GM04504 (cell line): ENCODE measurements around the gene OSBPL2.

Experiments
- DNase-seq: peaks from one replicate; pipeline ENCODE4 v3.0.0-alpha.2; 2012; ENCODE audit warnings: low read depth

OSBPL2 gene

GRCh38 chr20:62327726-62328495 is 89.6 kb downstream of the OSBPL2 start:
- no peak for DNase-seq

DNA sequence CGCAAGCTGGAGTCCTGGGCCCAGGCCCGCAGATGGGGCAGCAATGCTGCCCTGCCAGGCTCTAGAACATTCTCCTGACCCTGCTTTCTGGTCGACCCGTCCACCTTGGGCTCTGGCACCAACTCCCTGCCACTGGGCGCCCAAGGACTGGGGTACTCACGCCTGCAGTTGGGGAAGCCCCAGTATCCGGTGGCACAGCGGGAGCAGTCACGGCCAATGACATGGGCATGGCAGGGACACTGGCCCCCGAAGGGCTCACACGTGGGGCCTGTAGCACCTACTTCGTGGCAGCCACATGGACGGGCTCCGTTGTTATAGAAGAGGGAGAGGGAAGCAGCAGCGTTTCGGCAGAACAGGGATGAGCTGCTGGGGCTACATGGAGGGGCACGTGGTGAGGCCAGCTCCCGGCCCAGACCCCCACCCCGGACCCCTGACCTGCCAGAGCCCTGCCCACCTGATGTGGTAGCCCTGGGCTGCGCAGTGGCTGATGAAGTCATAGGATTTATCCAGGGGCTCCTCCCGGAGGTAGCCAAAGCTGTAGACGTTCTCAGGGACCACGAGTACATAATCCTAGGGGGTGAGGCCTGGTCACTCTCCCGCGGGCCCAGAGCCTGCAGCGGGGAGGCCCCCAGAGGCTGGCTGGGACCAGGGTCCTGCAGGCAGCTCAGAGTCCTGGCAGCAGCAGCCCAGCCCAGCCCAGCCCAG is 90.5 kb downstream of the OSBPL2 start:
- no peak for DNase-seq

DNA sequence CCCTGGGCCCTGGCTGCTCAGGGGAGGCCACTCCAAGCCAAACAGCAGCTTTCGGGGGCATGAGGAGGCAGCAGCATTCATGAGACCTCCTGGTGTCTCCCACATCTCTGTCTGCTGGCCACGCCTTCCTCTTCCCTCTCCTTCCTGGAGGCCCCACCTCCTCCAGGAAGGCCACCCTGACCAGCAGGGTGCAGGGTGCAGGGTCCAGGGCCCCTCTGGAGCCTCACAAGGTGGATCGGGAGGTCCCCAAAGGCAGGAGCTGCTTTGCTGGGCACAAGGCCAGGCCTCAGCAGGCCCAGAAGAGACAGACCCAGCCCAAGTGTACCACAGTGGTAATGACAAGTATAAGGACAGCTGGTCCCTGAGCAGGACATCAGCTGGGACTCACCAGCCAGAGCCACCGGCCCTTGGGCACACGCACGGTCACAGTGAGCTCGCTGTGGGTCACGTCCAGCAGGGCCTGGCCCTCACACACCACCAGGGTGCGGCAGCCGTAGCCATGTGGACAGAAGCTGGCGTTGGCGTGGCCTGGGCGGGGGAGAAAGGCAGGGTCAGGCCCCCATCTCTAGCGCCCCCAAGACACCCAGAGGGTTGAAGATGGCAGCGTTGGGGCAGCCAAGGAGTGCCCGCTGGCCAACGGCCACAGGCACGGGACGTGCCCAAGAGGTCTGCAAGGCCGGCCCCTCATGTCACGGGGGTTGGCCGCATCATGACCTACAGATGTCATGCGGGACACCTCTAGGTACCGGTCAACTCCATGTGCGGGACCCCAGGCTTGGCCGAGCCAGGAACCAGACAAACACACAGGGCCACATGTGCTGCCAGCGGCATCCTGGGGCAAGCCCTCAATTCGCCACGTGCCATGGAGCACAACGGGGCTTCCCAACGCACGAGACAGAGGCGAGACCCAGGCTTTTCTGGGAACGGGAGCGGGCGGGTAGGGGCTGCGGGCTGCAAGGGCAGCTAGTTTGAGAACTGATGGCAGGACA is 91.4 kb downstream of the OSBPL2 start:
- DNase-seq: no peak

DNA sequence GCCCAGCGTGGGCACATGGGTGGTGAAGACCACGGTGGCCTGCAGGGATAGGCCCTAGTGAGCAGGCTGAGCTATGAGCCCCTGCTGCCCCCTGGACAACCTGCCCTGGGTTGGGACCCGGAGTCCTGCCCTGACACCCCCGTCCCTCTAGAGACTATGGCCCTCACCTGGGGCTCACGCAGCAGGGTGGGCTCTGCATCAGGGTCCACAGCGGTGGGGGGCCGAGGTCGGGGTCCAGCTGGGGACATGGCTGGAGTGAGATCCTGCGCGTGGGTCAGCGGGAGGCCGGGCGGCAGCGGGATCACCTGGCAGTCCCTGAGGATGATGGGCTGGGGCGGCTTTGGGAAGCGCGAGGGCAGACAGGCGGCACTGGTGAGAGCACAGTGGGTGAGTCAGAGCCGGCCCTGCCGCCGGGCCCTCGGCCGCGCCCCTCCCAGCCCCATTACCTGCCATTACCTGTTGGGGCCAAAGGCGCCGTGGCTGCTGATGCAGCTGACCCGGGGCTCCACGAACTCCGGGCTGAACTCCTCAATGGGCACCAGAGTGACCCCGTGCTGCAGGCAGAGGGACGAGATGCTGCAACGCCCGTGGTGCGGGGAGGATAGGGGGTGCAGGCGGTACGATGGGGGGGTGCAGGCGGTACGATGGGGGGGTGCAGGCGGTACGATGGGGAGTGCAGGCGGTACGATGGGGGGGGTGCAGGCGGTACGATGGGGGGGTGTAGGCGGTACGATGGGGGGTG is 92.4 kb downstream of the OSBPL2 start:
- DNase-seq: no peak

GRCh38 chr20:62331347-62331746 is 93.0 kb downstream of the OSBPL2 start:
- no peak for DNase-seq

GRCh38 chr20:62332421-62332820 is 94.1 kb downstream of the OSBPL2 start:
- no peak for DNase-seq

DNA sequence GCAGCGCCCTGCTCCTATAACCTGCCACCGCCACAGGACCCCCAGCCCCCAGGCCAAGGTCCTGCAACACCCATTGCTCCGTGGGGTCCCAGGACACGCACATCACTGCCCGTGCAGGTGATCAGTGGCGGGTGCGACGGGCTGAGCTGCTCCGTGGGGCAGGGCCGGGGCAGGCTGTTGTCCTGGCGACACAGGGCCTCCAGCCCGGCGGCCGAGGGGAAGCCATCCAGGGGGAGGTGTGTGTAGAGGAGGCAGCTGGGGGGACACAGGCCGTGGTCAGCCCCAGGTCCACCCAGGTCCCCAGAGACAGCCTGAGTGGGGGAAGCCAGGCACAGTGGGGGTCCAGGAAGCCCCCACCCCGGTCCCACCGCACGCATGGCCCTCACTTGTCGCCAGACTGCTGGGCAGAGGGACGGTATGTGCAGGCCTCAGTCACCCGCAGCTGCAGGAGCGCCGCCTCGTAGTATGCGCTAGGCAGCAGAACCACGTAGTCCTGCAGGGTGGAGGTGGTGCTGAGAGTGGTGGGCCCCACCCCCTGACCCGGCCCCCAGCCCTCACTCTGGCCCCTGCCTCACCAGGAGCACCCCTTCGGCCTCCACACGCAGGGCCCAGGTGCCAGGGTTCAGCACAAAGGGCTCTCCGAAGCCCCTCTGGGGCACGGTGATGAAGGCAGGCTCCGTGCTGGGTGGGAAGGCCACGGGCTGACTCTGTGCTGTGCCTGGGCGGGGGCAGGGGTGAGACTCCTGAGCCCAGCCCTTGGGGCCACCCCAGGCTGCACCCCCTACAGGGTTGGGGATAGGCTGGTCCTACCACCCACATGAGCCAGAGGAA is 94.9 kb downstream of the OSBPL2 start:
- no peak for DNase-seq

DNA sequence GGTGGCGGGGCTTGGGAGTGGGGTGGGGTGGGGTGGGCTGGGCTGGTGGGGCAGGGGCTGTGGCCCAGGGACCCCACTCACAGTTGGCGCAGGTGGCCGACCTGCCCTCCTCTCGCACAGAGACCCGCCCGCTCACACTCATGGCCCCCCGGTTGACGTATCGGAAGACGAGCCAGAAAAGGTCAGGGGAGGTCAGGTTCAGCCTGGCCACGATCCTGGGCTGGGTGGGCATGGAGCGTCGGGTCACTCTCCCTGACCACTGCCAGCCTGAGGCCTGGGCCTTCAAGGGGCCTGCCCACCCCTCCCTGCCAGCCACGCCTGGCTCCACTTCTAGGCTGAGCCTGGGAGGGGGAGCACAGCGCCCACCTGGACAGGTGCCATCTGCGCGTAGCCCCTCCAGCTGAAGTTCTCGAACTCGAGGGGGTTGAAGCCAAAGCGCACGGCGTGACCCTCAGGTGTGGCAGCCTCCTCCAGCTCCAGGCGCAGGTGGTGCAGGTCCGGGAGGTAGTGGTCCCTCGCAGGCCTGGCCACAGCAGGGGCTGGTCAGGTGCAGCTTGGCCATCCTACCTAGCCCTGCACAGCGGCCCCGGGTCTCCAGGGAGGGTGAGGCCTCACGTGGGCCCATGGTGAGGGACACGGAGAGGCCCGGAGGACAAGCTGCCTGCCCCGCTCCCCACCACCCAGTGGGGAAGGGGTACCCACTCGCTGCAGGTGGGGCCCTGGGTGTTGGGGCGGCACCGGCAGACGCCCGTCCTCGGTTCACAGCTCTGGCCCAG is 95.7 kb downstream of the OSBPL2 start:
- DNase-seq: no peak

- no peak for DNase-seq
These were observed 96.6 kb downstream of the OSBPL2 start for GRCh38 chr20:62334881-62335280.

- no peak for DNase-seq
These were observed 97.2 kb downstream of the OSBPL2 start for GRCh38 chr20:62335532-62335931.

DNA sequence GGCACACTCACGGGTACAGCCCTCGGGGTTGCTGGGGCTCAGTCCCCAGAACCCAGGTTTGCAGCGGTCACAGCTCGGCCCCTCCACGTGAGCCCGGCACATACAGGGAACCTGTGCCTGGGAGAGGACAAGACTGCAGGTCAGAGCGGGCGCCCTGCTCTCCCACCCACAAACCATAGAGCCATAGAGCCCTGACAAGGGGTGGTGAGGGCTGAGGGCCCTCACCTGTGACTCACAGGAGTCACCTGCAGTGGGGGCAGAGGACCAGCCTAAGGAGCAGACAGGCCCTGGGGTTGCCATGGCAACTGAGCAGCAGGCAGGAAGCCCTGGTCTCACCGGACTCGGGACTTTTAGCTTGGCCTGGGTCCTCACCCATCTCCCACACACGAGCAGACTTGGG is 98.0 kb downstream of the OSBPL2 start:
- DNase-seq: no peak

GRCh38 chr20:62336775-62337557 is 98.6 kb downstream of the OSBPL2 start:
- DNase-seq: no peak

DNA sequence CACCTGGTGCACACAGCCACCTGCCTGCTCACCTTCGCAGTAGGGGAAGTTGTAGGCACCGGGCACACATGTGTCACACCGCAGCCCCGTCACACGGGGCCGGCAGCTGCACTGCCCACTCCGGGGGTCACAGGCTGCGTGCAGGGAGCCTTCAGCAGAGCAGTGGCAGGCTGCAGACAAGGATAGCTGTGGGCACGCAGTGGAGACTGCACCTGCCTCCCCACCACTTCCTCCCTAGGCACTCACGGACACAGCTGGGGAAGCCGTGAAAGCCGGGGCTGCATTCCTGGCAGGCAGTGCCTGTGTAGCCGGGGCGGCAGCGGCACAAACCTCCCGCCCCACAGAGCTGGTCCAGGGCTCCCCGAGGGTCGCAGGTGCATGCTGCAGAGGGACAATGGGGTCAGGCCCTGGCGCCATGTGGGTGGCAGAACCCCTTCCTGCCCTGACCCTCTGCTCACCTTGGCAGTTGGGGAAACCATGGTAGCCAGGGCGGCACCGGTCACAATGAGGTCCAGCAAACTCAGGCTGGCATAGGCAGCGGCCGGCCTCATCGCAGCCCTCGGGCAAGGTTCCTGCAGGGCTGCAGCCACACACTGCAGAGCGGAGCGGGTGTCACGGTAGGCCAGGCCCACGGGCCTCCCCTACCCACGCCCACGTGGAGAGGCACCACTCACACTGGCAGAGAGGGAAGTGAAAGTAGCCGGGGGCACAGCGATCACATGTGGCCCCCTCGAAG is 99.4 kb downstream of the OSBPL2 start:
- no peak for DNase-seq

GRCh38 chr20:62338294-62338620 is 99.9 kb downstream of the OSBPL2 start:
- DNase-seq: no peak

DNA sequence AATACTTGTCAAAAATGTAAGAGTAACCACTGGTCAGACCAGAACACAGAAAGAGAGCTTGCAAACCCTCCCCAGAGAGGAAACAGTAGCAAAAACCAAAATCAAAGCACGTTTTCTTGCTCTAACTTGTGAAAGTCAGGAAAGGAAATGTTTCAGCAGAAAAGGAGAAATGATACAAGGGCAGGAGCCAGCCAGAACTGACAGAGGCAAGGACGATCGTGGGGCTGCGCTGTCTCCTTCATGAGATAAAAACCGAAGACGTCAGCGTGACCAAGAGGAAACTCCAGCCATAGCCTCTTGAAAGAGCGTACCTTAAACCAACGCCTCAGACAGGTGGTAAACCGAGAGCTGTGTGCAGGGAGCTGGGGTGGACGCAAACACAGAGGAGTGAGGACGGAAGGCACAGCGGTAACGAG is 101.3 kb downstream of the OSBPL2 start:
- DNase-seq: no peak

DNA sequence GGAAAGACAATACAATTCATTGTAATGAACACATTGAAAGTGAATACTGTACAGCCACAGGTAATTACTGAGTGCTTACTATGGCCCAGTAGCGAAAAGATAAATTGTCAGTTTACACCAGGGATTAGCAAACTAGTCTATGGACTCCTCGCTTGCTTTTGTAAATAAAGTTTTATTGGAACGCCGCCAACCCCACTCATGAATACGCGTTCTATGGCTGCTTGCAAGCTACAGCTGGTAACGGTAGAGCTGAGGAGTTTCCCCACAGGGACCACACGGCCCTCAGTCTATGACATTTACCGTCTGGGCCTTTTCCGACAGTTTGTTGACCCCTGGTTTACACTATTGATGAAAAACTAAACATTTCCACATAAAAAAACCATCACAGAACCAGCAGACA is 104.6 kb downstream of the OSBPL2 start:
- DNase-seq: no peak

DNA sequence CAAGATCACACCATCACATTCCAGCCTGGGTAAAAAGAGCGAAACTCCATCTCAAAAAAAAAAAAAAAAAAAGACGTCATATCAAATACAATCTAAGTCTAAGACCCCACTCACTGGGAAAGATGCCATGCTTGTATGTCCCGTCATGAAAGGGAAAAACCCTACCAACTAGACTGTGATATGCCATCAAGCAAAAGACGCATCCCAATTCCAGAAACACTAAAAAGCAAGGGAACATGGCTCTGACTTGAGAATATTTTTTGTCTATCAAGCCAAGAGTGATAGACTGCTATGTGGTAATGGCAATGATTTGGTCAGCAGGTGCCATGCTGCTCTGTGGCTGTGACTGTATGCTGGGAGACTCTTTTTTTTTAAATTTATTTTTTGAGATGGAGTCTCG is 105.8 kb downstream of the OSBPL2 start:
- DNase-seq: no peak

GRCh38 chr20:62344782-62345181 is 106.5 kb downstream of the OSBPL2 start:
- DNase-seq: no peak
